Measurements from ENCODE around the gene KCNK16.

KCNK16 gene

GRCh38 chr6:39322306-39322850 lies at the start of gene KCNK16:
KCNK16 (minus strand) TSS chr6:39322702; CDS start chr6:39322540, 162 bp downstream.
- no peak for DNase-seq (ENCODE audit: low spot score)

GRCh38 chr6:39370390-39370789 lies 47.9 kb upstream of the KCNK16 start:
- no peak for DNase-seq (ENCODE audit: low spot score)

GRCh38 chr6:39369987-39370386 lies 47.5 kb upstream of the KCNK16 start:
- no peak for DNase-seq (ENCODE audit: low spot score)

- DNase-seq (ENCODE audit: low spot score) = no peak
Measured at GRCh38 chr6:39367700-39368099, 45.2 kb upstream of the KCNK16 start.

GRCh38 chr6:39366931-39367618 lies 44.6 kb upstream of the KCNK16 start:
- DNase-seq (ENCODE audit: low spot score) = no peak

- DNase-seq (ENCODE audit: low spot score) = no peak
Measured at GRCh38 chr6:39365281-39366074, 43.0 kb upstream of the KCNK16 start.

GRCh38 chr6:39363280-39363679 lies 40.8 kb upstream of the KCNK16 start:
- DNase-seq (ENCODE audit: low spot score) = no peak

GRCh38 chr6:39362487-39362865 lies 40.0 kb upstream of the KCNK16 start:
- no peak for DNase-seq (ENCODE audit: low spot score)

GRCh38 chr6:39361657-39362486 lies 39.4 kb upstream of the KCNK16 start:
- DNase-seq (ENCODE audit: low spot score) = peak; percentile 68

GRCh38 chr6:39360378-39360777 lies 37.9 kb upstream of the KCNK16 start:
- no peak for DNase-seq (ENCODE audit: low spot score)

- DNase-seq (ENCODE audit: low spot score) = no peak
Measured at GRCh38 chr6:39357998-39358686, 35.6 kb upstream of the KCNK16 start.

- DNase-seq (ENCODE audit: low spot score) = no peak
Measured at GRCh38 chr6:39353698-39354315, 31.3 kb upstream of the KCNK16 start.

GRCh38 chr6:39350723-39351505 lies 28.4 kb upstream of the KCNK16 start:
- DNase-seq (ENCODE audit: low spot score) = no peak

- DNase-seq (ENCODE audit: low spot score) = no peak
Measured at GRCh38 chr6:39348740-39349139, 26.2 kb upstream of the KCNK16 start.

GRCh38 chr6:39347906-39348585 lies 25.5 kb upstream of the KCNK16 start:
- DNase-seq (ENCODE audit: low spot score) = peak; percentile 72

GRCh38 chr6:39347206-39347605 lies 24.7 kb upstream of the KCNK16 start:
- no peak for DNase-seq (ENCODE audit: low spot score)

GRCh38 chr6:39344821-39345280 lies 22.3 kb upstream of the KCNK16 start:
- no peak for DNase-seq (ENCODE audit: low spot score)

GRCh38 chr6:39343396-39343870 lies 20.9 kb upstream of the KCNK16 start:
- DNase-seq (ENCODE audit: low spot score) = no peak

- peak; percentile 20 for DNase-seq (ENCODE audit: low spot score)
Measured at GRCh38 chr6:39342692-39343395, 20.3 kb upstream of the KCNK16 start.

Data from germinal center (tissue), 1 donor.